HAP-1 (cell line): Measurements from ENCODE around the gene STK33.

Experiments
- DNase-seq, 2 experiments: peaks; one replicate each; pipeline ENCODE4 v3.0.0-alpha.2; 2016 to 2020; ENCODE audit warnings: low spot score in 2 of 2
- H3K27me3 ChIP-seq: fragments of 250-450 bp; sonication (Bioruptor Pico); 2 replicates; pipeline ENCODE4 v1.5.1; 2020; ENCODE audit warnings: low read depth, mild to moderate bottlenecking, moderate library complexity
- H3K36me3 ChIP-seq: fragments of 250-450 bp; sonication (Bioruptor Pico); replicated peaks from 2 replicates; pipeline ENCODE4 v1.5.1; 2020; ENCODE audit warnings: mild to moderate bottlenecking
- H3K4me1 ChIP-seq: fragments of 250-450 bp; sonication (Bioruptor Pico); 2 replicates; pipeline ENCODE4 v1.5.1; 2020; ENCODE audit warnings: mild to moderate bottlenecking
- H3K4me3 ChIP-seq: fragments of 250-450 bp; sonication (Bioruptor Pico); 2 replicates; pipeline ENCODE4 v1.5.1; 2020; ENCODE audit warnings: mild to moderate bottlenecking, moderate library complexity
- H3K9me3 ChIP-seq: fragments of 250-450 bp; sonication (Bioruptor Pico); 2 replicates; pipeline ENCODE4 v1.5.1; 2020; ENCODE audit warnings: mild to moderate bottlenecking, moderate library complexity
- in situ Hi-C: fragments of 300-500 bp; cut with MboI; formaldehyde crosslinking; loops from 3 replicates; pipeline ENCODE4 v1.14.3; 2020; ENCODE audit warnings: low sequenced_read_pairs, inconsistent platforms, mixed read lengths

Gene STK33

DNA sequence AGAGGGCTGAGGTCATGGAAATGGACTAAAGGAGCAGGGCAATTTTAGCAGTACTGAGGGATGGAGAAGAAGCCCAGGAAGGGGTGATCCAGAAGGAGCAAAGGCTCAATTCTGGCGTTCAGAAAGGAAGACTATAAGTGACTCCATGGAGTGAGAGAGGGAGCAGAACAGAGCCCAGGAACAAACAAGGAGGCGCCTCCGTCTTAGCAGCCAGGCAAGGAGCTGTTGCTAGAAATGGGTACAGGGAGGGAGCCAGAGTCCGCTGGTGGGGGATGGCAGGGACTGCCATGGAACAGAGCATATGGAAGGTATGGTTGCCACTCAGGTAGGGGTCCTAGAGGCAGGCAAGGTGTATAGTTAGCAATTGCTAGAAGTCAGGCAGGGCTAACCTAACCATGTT lies 20.5 kb upstream of the STK33 start:
- Histone ChIP-seq H3K27me3 (no peaks in the 10 kb centered on the region), H3K36me3 (no peaks in the 10 kb centered on the region), H3K9me3 (no peaks in the 10 kb centered on the region), H3K4me1 (no peaks in the 10 kb centered on the region), H3K4me3 (no peak overlapping the region)
- no peak for DNase-seq
- in situ Hi-C loops = no loop called here

DNA sequence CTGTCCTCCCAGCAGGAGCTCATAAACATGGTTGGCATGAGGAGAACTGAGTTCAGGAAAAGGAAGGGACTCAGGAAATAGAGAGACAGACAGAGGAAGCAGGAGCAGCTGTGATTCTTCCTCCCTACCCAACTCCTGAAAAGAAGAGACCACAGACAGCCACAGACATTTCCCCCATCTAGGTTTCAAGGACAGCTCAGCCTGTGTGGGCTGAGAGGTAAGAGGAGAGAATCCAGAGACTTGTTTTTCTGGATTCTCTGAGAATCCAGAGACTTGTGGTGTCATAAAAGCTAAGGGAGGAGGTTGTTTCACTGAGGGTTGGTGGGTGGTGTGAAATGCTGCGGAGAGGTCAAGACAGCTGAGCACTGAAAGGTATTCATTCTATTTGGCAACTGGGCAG lies 19.0 kb upstream of the STK33 start:
- in situ Hi-C loops = no loop called here
- no peak for DNase-seq
- Histone ChIP-seq H3K4me1 (no peaks in the 10 kb centered on the region), H3K27me3 (no peaks in the 10 kb centered on the region), H3K36me3 (no peaks in the 10 kb centered on the region), H3K4me3 (no peak overlapping the region), H3K9me3 (no peaks in the 10 kb centered on the region)

DNA sequence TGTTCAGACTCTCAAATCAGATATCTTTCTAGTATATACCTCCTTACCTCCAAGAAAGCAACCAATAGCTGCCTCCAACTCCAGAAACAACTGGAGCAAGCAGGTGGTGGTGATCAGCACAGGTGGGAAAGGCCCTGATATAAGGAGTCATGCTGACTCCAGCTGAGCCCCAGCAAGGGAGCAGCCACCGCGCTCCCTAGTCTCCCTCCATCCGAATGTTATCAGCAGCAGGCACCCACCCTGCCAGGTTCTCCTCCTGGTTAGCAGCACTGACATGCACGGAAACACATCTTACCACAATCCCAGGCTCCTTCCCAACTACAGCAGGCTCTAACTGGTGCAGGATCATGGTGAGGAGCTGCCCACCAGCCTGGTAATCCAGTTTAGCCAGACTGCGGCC lies 18.5 kb upstream of the STK33 start:
- no peak overlapping the region for H3K4me3 ChIP-seq
- no peaks in the 10 kb centered on the region for H3K27me3 ChIP-seq
- H3K4me1 ChIP-seq = peaks cover 1% of the 10 kb centered on the region; the same call in 1 of the 2 replicates
- no peaks in the 10 kb centered on the region for H3K9me3 ChIP-seq
- in situ Hi-C loops = no loop called here
- H3K36me3 ChIP-seq = no peaks in the 10 kb centered on the region
- no peak for DNase-seq

DNA sequence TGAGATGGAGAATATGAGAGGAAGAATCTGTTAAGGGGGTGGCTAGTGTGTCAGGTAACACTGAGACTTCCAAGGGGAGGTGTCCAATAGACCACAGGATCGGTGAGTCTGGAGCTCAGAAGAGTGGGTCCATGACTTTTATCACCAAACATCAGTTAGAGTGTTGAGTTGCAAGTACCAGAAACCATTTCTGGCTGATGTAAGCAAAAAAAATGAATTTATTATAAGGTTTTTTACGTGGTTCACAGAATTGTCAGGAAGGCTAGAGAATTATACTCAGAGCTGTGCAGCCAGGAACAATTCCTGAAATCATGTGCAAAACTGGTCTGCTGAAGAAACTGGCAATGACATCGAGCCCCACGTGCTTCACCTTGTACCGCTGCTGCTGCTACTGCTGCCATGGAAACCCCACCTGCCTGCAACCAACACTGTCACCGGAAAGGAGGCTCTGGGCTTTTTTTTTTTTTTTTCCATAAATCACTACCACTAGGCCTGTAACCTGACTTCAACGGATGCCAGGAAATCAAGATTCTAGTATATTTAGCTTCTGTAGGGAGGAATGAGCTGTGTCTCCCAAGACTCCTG lies 16.6 kb upstream of the STK33 start:
- in situ Hi-C loops = no loop called here
- H3K9me3 ChIP-seq = no peaks in the 10 kb centered on the region
- no peak for DNase-seq
- H3K4me3 ChIP-seq = no peak overlapping the region
- peaks cover 4% of the 10 kb centered on the region; the same call in 1 of the 2 replicates for H3K4me1 ChIP-seq
- H3K36me3 ChIP-seq = no peaks in the 10 kb centered on the region
- H3K27me3 ChIP-seq = peaks cover 4% of the 10 kb centered on the region; the same call in 1 of the 2 replicates

DNA sequence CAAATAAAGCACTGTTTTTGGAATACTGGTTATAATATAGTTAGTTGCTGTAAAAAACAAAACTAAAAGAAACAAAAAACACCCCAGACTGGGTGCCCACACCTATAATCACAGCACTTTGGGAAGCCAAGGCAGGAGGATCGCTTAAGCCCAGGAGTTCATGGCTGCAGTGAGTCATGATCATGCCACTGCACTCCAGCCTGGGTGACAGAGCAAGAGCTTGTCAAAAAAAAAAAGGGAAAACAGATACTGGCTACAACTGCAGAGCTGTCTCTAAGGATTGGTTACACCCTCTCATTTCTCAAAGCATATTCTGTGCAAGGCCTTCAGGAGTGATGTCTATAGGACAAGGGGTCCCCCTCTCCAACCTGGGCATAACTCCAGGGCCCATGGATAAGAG lies 14.6 kb upstream of the STK33 start:
- peaks cover 4% of the 10 kb centered on the region; the same call in 1 of the 2 replicates for H3K27me3 ChIP-seq
- H3K9me3 ChIP-seq = no peaks in the 10 kb centered on the region
- in situ Hi-C loops = no loop called here
- no peak for DNase-seq
- no peak overlapping the region for H3K4me3 ChIP-seq
- H3K4me1 ChIP-seq = peaks cover 4% of the 10 kb centered on the region
- H3K36me3 ChIP-seq = no peaks in the 10 kb centered on the region

DNA sequence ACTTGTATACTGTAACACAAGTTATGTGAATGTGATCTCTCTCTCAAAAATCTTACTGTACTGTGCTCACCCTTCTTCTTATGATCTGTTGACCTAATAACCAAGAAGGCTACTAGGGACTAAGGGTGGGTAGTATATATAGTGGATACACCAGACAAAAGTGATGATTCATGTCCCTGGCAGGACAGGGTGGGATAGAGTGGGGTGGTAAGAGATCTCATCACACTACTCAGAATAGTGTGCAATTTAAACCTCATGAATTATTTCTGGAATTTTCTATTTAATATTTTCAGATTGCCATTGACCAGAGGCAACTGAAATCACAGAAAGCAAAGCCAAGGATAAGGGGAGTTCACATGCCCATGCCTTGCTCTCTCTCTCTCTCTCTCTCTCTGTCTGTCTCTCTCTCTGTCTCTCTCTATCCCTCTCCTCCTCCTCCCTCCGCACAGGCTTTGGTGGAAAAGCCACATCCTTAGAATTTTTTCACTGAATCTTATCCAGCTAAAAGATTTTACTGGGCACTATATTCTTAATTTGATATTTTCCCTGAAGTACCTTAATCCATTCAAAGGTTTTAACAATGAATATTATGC lies 12.0 kb upstream of the STK33 start:
- H3K4me3 ChIP-seq = no peak overlapping the region
- no peaks in the 10 kb centered on the region for H3K36me3 ChIP-seq
- DNase-seq = no peak
- H3K9me3 ChIP-seq = no peaks in the 10 kb centered on the region
- in situ Hi-C loops = no loop called here
- H3K27me3 ChIP-seq = peaks cover 4% of the 10 kb centered on the region; the same call in 1 of the 2 replicates
- H3K4me1 ChIP-seq = peaks cover 4% of the 10 kb centered on the region

DNA sequence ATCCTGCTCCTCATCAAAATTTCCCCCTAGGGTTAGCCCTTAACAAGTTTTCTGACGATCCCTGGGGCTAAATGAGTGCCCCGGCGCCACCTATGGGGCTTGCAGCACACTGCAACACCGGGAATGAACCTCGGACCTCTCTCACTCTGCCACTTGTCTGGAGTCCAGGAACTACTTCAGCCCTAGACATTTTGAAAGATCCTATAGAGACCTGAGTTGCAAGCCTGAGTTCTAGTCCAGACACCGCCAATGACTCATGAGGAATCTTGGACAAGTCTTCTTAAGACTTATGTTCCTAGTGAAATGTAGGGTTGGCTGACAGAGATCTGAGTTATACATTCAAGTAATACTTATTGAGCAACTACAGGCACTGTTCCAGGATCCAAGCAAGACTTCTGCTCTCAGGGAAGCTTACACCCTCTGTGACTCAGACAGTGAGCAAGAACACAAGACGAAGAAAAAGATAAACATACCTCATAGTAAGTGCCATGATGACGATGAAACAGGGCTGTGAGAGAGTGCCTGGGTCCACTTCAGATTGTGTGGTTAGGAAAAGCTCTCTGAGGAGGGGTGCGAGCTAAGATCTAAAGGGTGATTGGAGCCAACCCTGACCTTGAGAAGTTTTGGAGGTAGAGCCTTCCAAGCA lies 10.2 kb upstream of the STK33 start:
- peak; percentile 35 to 75 for DNase-seq
- Histone ChIP-seq H3K4me1 (peaks cover 4% of the 10 kb centered on the region), H3K36me3 (no peaks in the 10 kb centered on the region), H3K9me3 (no peaks in the 10 kb centered on the region), H3K4me3 (no peak overlapping the region), H3K27me3 (peaks cover 7% of the 10 kb centered on the region; the same call in 1 of the 2 replicates)
- in situ Hi-C loops = no loop called here

DNA sequence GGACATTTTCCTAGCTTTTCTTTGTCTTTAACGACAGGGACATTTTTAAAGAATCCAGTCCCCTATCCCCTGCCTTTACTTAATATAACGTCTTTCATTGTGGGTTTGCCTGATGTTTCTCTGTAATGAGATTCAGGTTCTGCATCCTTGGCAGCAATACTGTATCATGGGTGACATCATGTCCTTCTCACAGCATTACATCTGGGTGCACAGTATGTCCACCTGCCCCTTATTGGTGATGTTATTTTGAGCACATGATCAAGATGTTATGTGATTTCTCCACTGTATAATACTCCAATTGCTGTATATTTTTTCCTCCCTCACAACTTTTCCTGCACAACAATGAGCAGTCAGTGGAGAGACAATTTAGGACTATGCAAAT lies 9.7 kb upstream of the STK33 start:
- Histone ChIP-seq H3K9me3 (no peaks in the 10 kb centered on the region), H3K4me1 (peaks cover 4% of the 10 kb centered on the region), H3K36me3 (no peaks in the 10 kb centered on the region), H3K4me3 (no peak overlapping the region), H3K27me3 (peaks cover 7% of the 10 kb centered on the region; the same call in 1 of the 2 replicates)
- in situ Hi-C loops = no loop called here
- no peak for DNase-seq

DNA sequence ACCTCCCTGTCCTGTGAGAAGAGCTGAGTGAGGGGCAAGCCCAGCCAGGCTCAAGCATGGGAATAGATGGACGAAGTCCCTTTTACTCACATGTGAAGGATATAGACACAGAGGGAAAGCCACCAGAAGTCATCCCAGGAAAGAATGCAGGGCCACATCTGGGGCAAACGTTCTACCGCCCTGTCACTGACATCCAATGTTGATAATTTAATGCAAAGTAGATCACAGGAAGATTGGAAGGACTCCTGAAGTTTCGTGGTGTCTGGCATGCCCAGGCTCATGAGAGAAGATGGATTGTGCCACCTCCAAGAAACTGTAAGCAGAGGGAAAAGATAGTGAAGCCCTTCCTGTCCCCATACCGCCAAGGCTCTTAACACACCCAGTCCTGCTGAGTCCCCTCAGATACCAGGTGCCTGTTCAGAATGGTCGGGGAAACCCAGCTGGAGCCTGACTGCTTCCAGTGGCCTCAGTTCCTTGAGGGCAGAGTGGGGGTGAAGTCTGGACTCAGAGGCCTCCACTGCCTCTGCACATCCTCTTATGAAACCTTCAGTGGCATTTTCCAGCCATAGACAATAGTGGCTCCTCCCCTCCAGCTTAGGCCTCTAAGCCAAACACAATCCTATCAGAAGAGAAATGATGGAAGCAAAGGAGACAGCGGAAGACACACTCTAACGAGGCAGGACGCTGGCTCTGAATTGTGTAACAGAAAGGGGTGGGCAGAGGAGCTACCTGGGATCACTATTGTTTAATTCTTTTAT lies 7.5 kb upstream of the STK33 start:
- Histone ChIP-seq H3K27me3 (peaks cover 4% of the 10 kb centered on the region; the same call in 1 of the 2 replicates), H3K4me1 (no peaks in the 10 kb centered on the region; the same call in 1 of the 2 replicates), H3K4me3 (no peak overlapping the region), H3K9me3 (no peaks in the 10 kb centered on the region), H3K36me3 (no peaks in the 10 kb centered on the region)
- no peak for DNase-seq
- in situ Hi-C loops = no loop called here

DNA sequence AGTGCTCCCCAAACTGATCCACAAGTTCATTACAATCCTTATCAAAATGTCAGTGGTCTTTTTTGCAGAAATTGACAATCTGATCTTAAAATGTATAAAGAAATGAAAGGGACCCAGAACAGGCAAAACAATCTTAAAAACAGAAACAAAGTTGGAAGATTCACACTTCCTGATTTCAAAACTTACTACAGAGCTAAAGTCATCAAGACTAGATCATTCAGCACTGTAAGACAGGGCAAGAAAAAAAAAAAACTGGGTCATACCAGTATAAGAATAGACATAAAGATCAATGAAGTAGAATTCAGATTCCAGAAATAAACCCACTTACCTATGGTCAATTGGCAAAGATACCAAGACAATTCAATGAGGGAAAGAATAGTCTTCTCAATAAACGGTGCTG lies 4.5 kb upstream of the STK33 start:
- no peak for DNase-seq
- H3K9me3 ChIP-seq = no peaks in the 10 kb centered on the region
- peaks cover 6% of the 10 kb centered on the region for H3K4me1 ChIP-seq
- no peak overlapping the region for H3K4me3 ChIP-seq
- H3K27me3 ChIP-seq = peaks cover 4% of the 10 kb centered on the region; the same call in 1 of the 2 replicates
- no peaks in the 10 kb centered on the region for H3K36me3 ChIP-seq
- in situ Hi-C loops = no loop called here

DNA sequence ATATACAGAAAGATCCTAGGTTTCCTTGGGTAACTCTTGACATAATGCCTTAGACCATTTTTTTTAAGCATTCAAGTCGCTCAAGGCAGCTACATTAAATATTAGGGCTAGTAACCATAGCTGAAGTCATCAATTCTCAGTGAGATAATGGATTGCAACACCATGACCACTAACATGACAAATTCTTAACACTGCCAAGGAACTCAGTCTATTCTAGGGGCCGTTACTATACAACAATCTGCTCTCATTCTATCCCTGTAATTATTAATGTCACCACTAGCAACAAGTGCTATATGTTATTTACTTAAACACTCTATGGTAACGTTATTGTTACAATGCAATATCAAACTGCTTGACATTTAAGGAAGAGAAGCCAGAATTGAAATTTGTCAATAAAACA lies 3.2 kb upstream of the STK33 start:
- peaks cover 4% of the 10 kb centered on the region; the same call in 1 of the 2 replicates for H3K27me3 ChIP-seq
- H3K9me3 ChIP-seq = no peaks in the 10 kb centered on the region
- in situ Hi-C loops = no loop called here
- no peak overlapping the region for H3K4me3 ChIP-seq
- H3K4me1 ChIP-seq = peaks cover 6% of the 10 kb centered on the region
- H3K36me3 ChIP-seq = no peaks in the 10 kb centered on the region
- DNase-seq = no peak

DNA sequence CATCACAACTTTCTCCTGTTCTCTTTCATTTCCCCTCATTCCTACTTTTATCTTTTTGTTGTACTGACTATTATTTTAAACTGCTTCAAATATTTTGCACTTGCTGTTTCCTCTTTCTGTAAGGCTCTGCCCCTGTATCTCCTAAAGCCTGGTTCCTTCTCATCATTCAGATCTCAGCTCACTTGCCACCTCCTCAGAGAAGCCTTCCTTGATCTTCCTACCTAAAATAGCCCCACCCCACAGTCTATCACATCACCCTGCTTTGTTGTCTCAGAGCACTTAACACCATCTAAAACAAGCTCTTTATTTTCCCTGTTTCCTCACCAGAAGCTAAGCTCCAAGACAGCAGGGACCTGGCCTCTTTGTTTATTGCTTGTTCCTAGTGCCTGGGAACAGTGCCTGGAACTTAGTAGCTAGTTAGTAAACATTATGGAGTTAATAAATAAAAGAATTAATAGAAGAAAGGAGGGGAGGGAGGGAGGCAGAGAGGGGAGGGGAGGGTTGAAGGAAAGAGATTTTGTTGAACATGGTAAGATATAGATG lies 2.5 kb upstream of the STK33 start:
- H3K36me3 ChIP-seq = no peaks in the 10 kb centered on the region
- H3K27me3 ChIP-seq = peaks cover 4% of the 10 kb centered on the region; the same call in 1 of the 2 replicates
- in situ Hi-C loops = no loop called here
- no peak overlapping the region for H3K4me3 ChIP-seq
- peaks cover 6% of the 10 kb centered on the region for H3K4me1 ChIP-seq
- no peak for DNase-seq
- no peaks in the 10 kb centered on the region for H3K9me3 ChIP-seq

DNA sequence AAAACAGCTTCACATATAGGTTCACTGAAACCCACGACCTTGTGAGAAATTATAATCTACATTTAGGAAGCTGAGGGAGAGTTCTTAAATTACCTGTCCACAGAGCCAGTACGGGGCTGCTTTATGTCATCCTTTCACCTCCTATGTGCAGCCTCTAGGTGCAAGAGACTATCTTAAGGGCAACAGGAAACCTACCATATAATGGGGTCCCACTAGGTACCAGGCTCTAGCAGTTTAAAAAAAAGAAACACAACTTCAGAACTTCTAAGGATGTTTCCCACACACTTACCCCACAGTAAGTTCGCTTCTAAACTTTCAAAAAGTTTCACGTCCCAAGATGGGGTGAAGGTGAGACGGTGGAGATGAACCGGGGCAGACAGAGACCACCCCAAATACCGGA lies 573 bp downstream of the STK33 start:
- Histone ChIP-seq H3K9me3 (no peaks in the 10 kb centered on the region), H3K27me3 (no peaks in the 10 kb centered on the region), H3K4me3 (peak overlapping the region; percentile 68), H3K4me1 (peaks cover 6% of the 10 kb centered on the region), H3K36me3 (no peaks in the 10 kb centered on the region)
- no peak for DNase-seq
- in situ Hi-C loops = no loop called here
